Choroid plexus epithelial cell (primary cell): ENCODE results near the gene SIDT1.
A peak's percentile ranks its signal among the peaks of the same experiment; 100 is the strongest.

ENCODE experiments used
- DNase-seq: peaks from one replicate; pipeline ENCODE4 v3.0.0-alpha.2; 2010; ENCODE audit warnings: low read depth
- H3K4me3 ChIP-seq: 2 replicates; pipeline ENCODE4 v1.5.1; 2011; ENCODE audit warnings: low read depth, mild to moderate bottlenecking, control low read depth, low read length, moderate library complexity
- CTCF ChIP-seq: conservative IDR thresholded peaks from 2 replicates; pipeline ENCODE4 v1.5.1; 2011; ENCODE audit warnings: low read depth, mild to moderate bottlenecking, control low read depth, inconsistent platforms, low read length, moderate library complexity

Gene SIDT1

DNA sequence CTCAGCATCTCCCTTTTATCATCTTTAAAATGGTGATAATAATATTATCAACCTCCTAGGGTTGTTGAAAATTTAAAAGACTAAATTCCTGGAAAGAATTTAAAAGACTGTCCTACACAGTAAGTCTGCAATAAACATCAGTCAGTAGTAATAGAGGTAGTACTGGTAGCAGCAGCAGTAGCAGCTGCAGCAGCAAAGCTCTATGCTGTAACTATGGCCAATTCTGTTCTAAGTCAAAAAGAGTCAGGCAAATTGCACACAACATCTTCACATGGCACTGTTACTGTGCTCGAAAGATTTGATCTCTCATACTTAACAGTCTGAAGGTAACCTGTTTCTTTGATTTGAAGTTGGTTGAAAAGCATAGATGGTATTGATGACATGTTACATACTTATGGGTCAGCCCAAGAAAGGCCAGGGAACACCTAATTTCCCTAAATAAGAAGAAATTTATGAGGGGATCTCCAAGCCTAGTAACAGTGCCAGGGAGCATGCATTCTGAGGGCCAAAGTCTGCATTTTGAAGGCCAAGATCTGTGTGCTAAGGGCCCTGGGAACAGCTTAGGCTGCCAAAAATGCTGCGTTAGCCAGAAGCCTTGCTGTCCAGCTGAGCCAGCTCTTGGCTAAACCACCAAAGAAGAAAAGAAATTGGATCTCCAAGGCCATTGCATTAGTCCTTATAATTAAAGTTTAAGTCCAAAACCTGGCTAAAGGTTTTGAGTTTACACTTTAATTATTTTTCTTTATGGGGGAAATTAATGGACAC lies 68.2 kb downstream of the SIDT1 start:
- H3K4me3 ChIP-seq = no peak overlapping the region
- TF ChIP-seq CTCF = no peak
- DNase-seq = no peak

- no peak for TF ChIP-seq CTCF
- DNase-seq = no peak
- no peak overlapping the region for H3K4me3 ChIP-seq
These were observed 68.9 kb downstream of the SIDT1 start for GRCh38 chr3:113601240-113601639.

GRCh38 chr3:113602256-113602655 lies 69.9 kb downstream of the SIDT1 start:
- TF ChIP-seq CTCF = no peak
- DNase-seq = no peak
- no peak overlapping the region for H3K4me3 ChIP-seq

DNA sequence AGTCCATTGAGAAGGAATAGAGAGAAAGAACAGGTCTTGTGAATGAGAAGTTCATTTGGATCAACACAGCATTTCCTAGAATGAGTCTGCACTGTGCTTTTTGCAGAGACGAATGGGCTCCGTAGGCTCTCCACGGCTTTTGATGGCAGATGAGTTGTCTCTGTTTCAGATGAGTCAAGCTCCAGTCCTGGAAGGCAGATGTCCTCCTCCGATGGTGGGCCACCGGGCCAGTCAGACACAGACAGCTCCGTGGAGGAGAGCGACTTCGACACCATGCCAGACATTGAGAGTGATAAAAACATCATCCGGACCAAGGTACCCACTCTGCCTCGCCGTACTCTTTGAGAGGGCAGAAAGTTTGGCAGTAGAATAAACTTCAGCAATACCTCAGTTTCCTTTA lies 70.5 kb downstream of the SIDT1 start:
- no peak overlapping the region for H3K4me3 ChIP-seq
- no peak for DNase-seq
- no peak for TF ChIP-seq CTCF

- no peak for TF ChIP-seq CTCF
- no peak for DNase-seq
- no peak overlapping the region for H3K4me3 ChIP-seq
These were observed 74.3 kb downstream of the SIDT1 start for GRCh38 chr3:113606539-113607218.

DNA sequence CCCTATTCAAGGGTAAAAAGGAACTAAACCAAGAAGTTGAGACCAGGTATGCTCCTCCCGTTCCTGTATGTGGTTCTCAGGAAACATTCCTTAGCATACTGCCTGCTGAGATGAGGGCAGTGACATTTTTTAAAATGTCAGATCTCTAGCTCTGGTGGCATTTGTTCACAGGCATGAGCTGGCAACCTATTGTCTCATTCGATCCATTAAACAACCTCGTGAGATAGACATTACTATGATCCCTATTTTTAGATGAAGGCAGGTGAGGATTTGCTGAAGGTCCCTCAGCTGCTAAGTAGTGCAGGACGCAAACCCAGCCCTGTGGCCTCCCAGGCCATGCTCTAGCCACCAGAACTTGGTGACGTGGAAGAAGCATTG lies 74.9 kb downstream of the SIDT1 start:
- no peak for DNase-seq
- no peak overlapping the region for H3K4me3 ChIP-seq
- TF ChIP-seq CTCF = no peak

GRCh38 chr3:113614402-113614801 lies 82.0 kb downstream of the SIDT1 start:
- TF ChIP-seq CTCF = no peak
- no peak overlapping the region for H3K4me3 ChIP-seq
- DNase-seq = peak; percentile 19
